Vagina (tissue), 2 donors: ENCODE measurements around the gene C19orf38. TPM values are rescaled to one million over a fixed set of nuclear protein-coding genes. Genes with fewer than 3 reads are reported as not detected.

Experiments
- DNase-seq, 2 donors: peaks; one replicate each; pipeline ENCODE4 v3.0.0-alpha.2; 2017; ENCODE audit errors: extremely low spot score in 2 of 2
- H3K27ac ChIP-seq: fragments of 200-600 bp; sonication (generic); one replicate; pipeline ENCODE4 v1.5.1; 2019
- H3K27me3 ChIP-seq: fragments of 200-600 bp; sonication (generic); one replicate; pipeline ENCODE4 v1.5.1; 2019
- H3K36me3 ChIP-seq, 2 donors: fragments of 200-600 bp; sonication (generic); one replicate each; pipeline ENCODE4 v1.5.1; 2017 to 2019
- H3K4me1 ChIP-seq: fragments of 200-600 bp; sonication (generic); one replicate; pipeline ENCODE4 v1.5.1; 2019
- H3K4me3 ChIP-seq, 2 donors: fragments of 200-600 bp; sonication (generic); 1 replicate in 1 of 2; 2 replicates in 1 of 2; pipeline ENCODE4 v1.5.1; 2016 to 2019
- H3K9me3 ChIP-seq: fragments of 200-600 bp; sonication (generic); one replicate; pipeline ENCODE4 v1.5.1; 2019
- CTCF ChIP-seq, 3 experiments: fragments of 450-650 bp in 2 of 3; fragments of 200-600 bp in 1 of 3; sonication (generic) in 1 of 3; IDR thresholded peaks; one replicate each; pipeline ENCODE4 v1.5.1; 2017 to 2019; ENCODE audit warnings: antibody characterized with exemption in 3 of 3, mild to moderate bottlenecking in 2 of 3, moderate library complexity in 2 of 3
- POLR2A ChIP-seq, 2 donors: fragments of 450-650 bp; IDR thresholded peaks; one replicate each; pipeline ENCODE4 v1.6.1; 2017; ENCODE audit warnings: antibody characterized with exemption in 2 of 2, mild to moderate bottlenecking in 2 of 2, moderate library complexity in 2 of 2
- POLR2AphosphoS5 ChIP-seq, 2 donors: sonication (generic); formaldehyde crosslinking; IDR thresholded peaks; one replicate each; pipeline ENCODE4 v1.9.0; 2017; ENCODE audit warnings: antibody characterized with exemption in 2 of 2, mild to moderate bottlenecking in 2 of 2, low read depth in 1 of 2; ENCODE audit not compliant: insufficient read depth in 1 of 2
- intact Hi-C: fragments of 100-400 bp; cut with DNase I; formaldehyde crosslinking; loops from one replicate; pipeline ENCODE4 v1.15.1; 2023
- total RNA-seq: library from RNA; depleted of rRNA; stranded (reverse); fragments of >200 nt; gene quantifications from one replicate; pipeline ENCODE4 v1.2.3, GENCODE V29; 2016

The C19orf38 gene
- total RNA-seq, 1 donor from 2014 or later: 2.5 TPM

- Histone ChIP-seq H3K4me1 (peaks cover 14% of the 10 kb centered on the region), H3K27ac (no peak overlapping the region), H3K36me3 (peaks cover 0 to 57% of the 10 kb centered on the region in 2 donors), H3K4me3 (no peak overlapping the region), H3K27me3 (no peaks in the 10 kb centered on the region), H3K9me3 (no peaks in the 10 kb centered on the region)
- no peak for DNase-seq
- intact Hi-C loops: no loop called here
- TF ChIP-seq CTCF (IDR thresholded peaks at IDR 0.05): no peak
- no peak for TF ChIP-seq POLR2A (IDR thresholded peaks at IDR 0.05)
- TF ChIP-seq POLR2AphosphoS5 (IDR thresholded peaks at IDR 0.05; ENCODE audit: insufficient read depth in 1 of 2, low read depth in 1 of 2): no peak
Observed at GRCh38 chr19:10805758-10806247, 42.4 kb upstream of the C19orf38 start.

- Histone ChIP-seq H3K36me3 (peaks cover 0 to 55% of the 10 kb centered on the region in 2 donors), H3K4me3 (no peak overlapping the region), H3K27ac (peak overlapping the region; percentile 48), H3K27me3 (no peaks in the 10 kb centered on the region), H3K4me1 (peaks cover 33% of the 10 kb centered on the region), H3K9me3 (no peaks in the 10 kb centered on the region)
- intact Hi-C loops: no loop called here
- TF ChIP-seq POLR2A (IDR thresholded peaks at IDR 0.05): no peak
- TF ChIP-seq CTCF (IDR thresholded peaks at IDR 0.05): no peak
- TF ChIP-seq POLR2AphosphoS5 (IDR thresholded peaks at IDR 0.05; ENCODE audit: insufficient read depth in 1 of 2, low read depth in 1 of 2): peak in 1 of 2 donors; percentile 15
- DNase-seq: no peak
Observed at GRCh38 chr19:10808937-10809649, 39.1 kb upstream of the C19orf38 start.

- peaks cover 33% of the 10 kb centered on the region for H3K4me1 ChIP-seq
- no peaks in the 10 kb centered on the region for H3K9me3 ChIP-seq
- DNase-seq: no peak
- no peak for TF ChIP-seq CTCF (IDR thresholded peaks at IDR 0.05)
- no peak for TF ChIP-seq POLR2AphosphoS5 (IDR thresholded peaks at IDR 0.05; ENCODE audit: insufficient read depth in 1 of 2, low read depth in 1 of 2)
- TF ChIP-seq POLR2A (IDR thresholded peaks at IDR 0.05): no peak
- intact Hi-C loops: no loop called here
- peaks cover 0 to 53% of the 10 kb centered on the region in 2 donors for H3K36me3 ChIP-seq
- no peaks in the 10 kb centered on the region for H3K27me3 ChIP-seq
- peak overlapping the region; percentile 48 for H3K27ac ChIP-seq
- no peak overlapping the region for H3K4me3 ChIP-seq
Observed at GRCh38 chr19:10809651-10810285, 38.4 kb upstream of the C19orf38 start.

GRCh38 chr19:10811391-10812111 is 36.7 kb upstream of the C19orf38 start:
- DNase-seq: no peak

GRCh38 chr19:10812196-10812595 is 36.0 kb upstream of the C19orf38 start:
- TF ChIP-seq POLR2AphosphoS5 (IDR thresholded peaks at IDR 0.05; ENCODE audit: insufficient read depth in 1 of 2, low read depth in 1 of 2): no peak
- TF ChIP-seq POLR2A (IDR thresholded peaks at IDR 0.05): no peak
- TF ChIP-seq CTCF (IDR thresholded peaks at IDR 0.05): no peak
- intact Hi-C loops: no loop called here
- no peaks in the 10 kb centered on the region for H3K27me3 ChIP-seq
- peaks cover 0 to 41% of the 10 kb centered on the region in 2 donors for H3K36me3 ChIP-seq
- H3K4me3 ChIP-seq: no peak overlapping the region
- peak overlapping the region; percentile 89 for H3K27ac ChIP-seq
- no peaks in the 10 kb centered on the region for H3K9me3 ChIP-seq
- H3K4me1 ChIP-seq: peaks cover 50% of the 10 kb centered on the region
- DNase-seq: no peak

More at GRCh38 chr19:10811391-10812111, 36.7 kb upstream of the C19orf38 start:
- H3K4me1 ChIP-seq: peaks cover 49% of the 10 kb centered on the region
- no peaks in the 10 kb centered on the region for H3K9me3 ChIP-seq
- H3K27me3 ChIP-seq: no peaks in the 10 kb centered on the region
- peaks cover 0 to 41% of the 10 kb centered on the region in 2 donors for H3K36me3 ChIP-seq
- no peak overlapping the region for H3K4me3 ChIP-seq
- peak overlapping the region; percentile 33 for H3K27ac ChIP-seq
- intact Hi-C loops: no loop called here
- TF ChIP-seq POLR2A (IDR thresholded peaks at IDR 0.05): no peak
